Sigmoid colon (tissue), 4 donors: ENCODE data around the gene SIN3B.

Experiments used
- CTCF ChIP-seq, 4 experiments: fragments of 450-650 bp in 3 of 4; fragments of 200-600 bp in 1 of 4; IDR thresholded peaks; one replicate each; pipeline ENCODE4 v1.5.1; 2016 to 2019; ENCODE audit warnings: antibody characterized with exemption in 4 of 4, mild to moderate bottlenecking in 3 of 4, moderate library complexity in 2 of 4
- EP300 ChIP-seq, 4 donors: sonication (generic); formaldehyde crosslinking; IDR thresholded peaks; one replicate each; pipeline ENCODE4 v1.6.1; 2017; ENCODE audit warnings: antibody characterized with exemption in 4 of 4

DNA sequence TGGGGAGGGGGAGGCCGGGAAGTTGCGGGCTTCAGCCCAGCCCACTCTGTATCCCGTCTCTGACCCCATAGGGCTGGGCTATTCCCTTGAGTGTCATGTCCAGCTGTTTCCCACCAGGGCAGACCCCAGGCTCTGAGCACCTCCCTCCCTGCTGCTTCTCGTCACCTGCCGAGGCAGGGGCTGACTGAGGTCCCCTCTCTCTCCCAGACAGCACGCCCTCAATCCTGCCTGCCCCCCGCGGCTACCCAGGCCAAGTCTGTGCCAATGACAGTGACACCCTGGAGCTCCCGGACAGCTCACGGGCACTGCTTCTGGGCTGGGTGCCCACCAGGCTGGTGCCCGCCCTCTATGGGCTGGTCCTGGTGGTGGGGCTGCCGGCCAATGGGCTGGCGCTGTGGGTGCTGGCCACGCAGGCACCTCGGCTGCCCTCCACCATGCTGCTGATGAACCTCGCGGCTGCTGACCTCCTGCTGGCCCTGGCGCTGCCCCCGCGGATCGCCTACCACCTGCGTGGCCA, 60.2 kb downstream of the SIN3B start:
- TF ChIP-seq EP300 (IDR thresholded peaks at IDR 0.05), result no peak
- no peak for TF ChIP-seq CTCF (IDR thresholded peaks at IDR 0.05)
